GM12874 (cell line): ENCODE data around the gene ADO.

Experiments
- CTCF ChIP-seq: IDR thresholded peaks from 2 replicates; pipeline ENCODE4 v1.5.1; 2011; ENCODE audit warnings: low read depth, mild to moderate bottlenecking, control low read depth, low read length, moderate library complexity; ENCODE audit not compliant: insufficient read depth

ADO gene

GRCh38 chr10:62812672-62813439 is 8.3 kb downstream of the ADO start:
- TF ChIP-seq CTCF = no peak

GRCh38 chr10:62813453-62813852 is 8.9 kb downstream of the ADO start:
- no peak for TF ChIP-seq CTCF

DNA sequence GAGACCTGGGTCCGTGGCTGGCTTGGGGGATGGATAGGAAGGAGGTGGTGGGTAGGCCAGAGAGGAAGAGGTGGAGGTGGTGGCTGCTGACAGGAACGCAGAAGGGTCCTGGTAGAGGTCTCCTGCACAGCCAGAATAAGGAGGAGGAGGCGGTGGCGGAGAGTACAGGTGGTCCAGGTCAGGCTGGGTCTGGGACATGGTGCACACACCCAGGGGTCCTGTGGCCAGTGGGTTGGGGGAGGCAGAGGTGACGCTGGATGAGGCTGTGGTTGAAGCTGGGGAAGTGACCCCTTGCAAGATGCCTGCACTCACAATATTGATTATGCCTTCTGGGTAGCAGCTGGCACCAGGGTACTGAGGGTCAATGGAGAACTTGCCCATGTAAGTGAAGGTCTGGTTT is 9.5 kb downstream of the ADO start:
- no peak for TF ChIP-seq CTCF

GRCh38 chr10:62814756-62815380 is 10.3 kb downstream of the ADO start:
- no peak for TF ChIP-seq CTCF

- TF ChIP-seq CTCF = no peak
Measured at GRCh38 chr10:62815381-62816075, 11.0 kb downstream of the ADO start.

GRCh38 chr10:62816076-62816330 is 11.5 kb downstream of the ADO start:
- TF ChIP-seq CTCF = no peak

DNA sequence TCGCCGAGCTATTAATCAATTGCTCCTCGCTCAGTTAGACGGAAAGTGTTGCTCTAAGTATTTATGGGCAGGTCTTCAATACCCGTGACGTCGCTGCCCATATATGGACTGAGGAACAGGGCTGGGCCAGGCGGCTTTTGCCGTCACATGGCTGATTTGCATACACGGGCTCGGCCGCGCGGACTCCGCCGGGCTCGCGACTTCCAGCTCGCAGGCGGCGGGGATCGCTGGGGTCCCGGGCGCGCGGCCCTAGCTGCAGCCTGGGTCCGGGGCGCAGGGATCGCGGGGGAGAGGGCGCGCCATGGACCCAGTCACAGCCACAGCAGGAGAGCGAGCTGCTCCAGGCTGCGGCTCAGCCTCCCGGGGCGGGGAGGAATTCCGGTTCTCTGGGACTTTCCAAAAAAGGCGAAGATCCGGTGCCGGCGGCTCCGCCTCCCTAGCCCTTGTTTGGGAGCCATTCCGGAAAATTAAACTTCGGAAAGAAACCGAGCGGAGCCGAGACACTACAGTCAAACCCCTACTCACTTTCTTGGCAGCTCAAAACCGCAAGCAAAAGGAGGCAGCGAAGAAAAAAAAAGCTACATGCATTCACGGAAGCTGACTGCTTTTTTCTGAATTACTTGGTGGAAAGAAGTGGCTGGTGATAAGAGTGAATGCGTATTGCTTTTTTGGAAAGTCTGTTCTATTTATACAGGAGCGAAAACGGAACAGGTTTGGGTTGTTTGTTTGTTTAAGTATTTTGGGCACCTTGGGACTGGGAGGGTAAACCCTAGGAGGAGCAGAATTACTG is 12.0 kb downstream of the ADO start, which contains the start of gene EGR2:
EGR2 (minus strand) TSS at position 36 of the 790 bp plus-strand sequence. CDS start 337 bp downstream, outside the sequence.
- no peak for TF ChIP-seq CTCF
